Neuron (in vitro differentiated cells): ENCODE measurements around the gene MXRA7.
"Not testable (repeated sequence)": the region's sequence is repeated elsewhere in the genome, so short reads cannot be mapped to it uniquely, and the experiment has no call there.

Experiments used
- H2AFZ ChIP-seq: one replicate; pipeline ENCODE4 v1.6.1; 2013; ENCODE audit warnings: low read depth, mild to moderate bottlenecking, inconsistent platforms, low read length, moderate library complexity
- H3K27me3 ChIP-seq: one replicate; pipeline ENCODE4 v1.6.1; 2013; ENCODE audit warnings: low read length; ENCODE audit not compliant: insufficient read depth
- H3K36me3 ChIP-seq: one replicate; pipeline ENCODE4 v1.6.1; 2013; ENCODE audit warnings: low read length; ENCODE audit not compliant: insufficient read depth
- H3K4me1 ChIP-seq: one replicate; pipeline ENCODE4 v1.6.1; 2013; ENCODE audit warnings: low read length; ENCODE audit not compliant: insufficient read depth
- H3K4me3 ChIP-seq: 2 replicates; pipeline ENCODE4 v1.5.1; 2013; ENCODE audit warnings: mild to moderate bottlenecking, low read length, moderate library complexity
- H3K9me3 ChIP-seq: one replicate; pipeline ENCODE4 v1.6.1; 2013; ENCODE audit warnings: low read length

MXRA7 gene

DNA sequence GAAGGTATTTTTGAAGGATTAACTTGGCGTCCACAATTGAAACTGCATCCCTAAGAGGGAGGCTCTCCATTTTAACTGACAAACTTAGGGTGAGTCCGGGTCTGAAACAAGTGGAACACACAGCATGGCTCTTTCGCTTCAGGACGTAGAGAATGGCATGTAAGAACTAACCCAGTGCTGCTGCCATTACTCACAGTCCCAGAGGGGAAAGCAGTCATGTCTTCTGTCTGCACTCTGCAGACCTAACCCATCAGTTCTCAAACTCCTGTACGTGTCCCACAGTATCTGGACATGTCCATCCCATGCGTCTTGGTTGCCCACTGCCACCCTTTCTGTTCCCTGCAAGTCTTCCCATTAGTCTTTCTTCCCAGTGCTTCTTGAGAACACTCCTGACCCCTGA, 67.8 kb downstream of the MXRA7 start:
- Histone ChIP-seq H3K36me3 (no peaks in the 10 kb centered on the region), H3K4me3 (no peak overlapping the region), H3K27me3 (no peaks in the 10 kb centered on the region), H3K4me1 (peaks cover 6% of the 10 kb centered on the region), H3K9me3 (no peaks in the 10 kb centered on the region), H2AFZ (no peak overlapping the region)

DNA sequence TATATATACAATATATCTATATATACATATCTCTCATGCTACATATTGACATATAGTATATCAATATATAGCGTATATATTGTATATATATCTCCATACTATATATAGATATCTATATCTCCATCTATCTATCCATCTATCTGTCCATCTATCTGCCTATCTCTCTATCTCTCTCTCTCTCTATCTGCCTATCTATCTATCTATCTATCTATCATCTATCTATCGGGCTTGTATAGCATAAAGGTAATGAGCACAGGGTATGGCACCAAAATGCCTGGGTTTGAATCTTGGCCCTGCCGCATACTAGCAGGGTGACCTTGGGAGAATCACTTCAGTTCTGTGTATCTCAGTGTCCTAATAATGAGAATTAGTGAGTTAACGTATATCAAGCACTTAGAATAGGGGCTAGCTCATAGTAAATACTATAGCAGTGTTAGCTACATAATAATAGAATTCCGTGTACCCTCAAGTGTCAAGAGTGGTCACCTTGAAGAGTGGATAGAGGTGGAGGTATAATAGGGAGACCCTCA, 68.7 kb downstream of the MXRA7 start:
- H3K4me1 ChIP-seq, result peaks cover 14% of the 10 kb centered on the region
- H3K36me3 ChIP-seq, result no peaks in the 10 kb centered on the region
- no peaks in the 10 kb centered on the region for H3K9me3 ChIP-seq
- no peak overlapping the region for H2AFZ ChIP-seq
- H3K4me3 ChIP-seq, result no peak overlapping the region
- H3K27me3 ChIP-seq, result no peaks in the 10 kb centered on the region

DNA sequence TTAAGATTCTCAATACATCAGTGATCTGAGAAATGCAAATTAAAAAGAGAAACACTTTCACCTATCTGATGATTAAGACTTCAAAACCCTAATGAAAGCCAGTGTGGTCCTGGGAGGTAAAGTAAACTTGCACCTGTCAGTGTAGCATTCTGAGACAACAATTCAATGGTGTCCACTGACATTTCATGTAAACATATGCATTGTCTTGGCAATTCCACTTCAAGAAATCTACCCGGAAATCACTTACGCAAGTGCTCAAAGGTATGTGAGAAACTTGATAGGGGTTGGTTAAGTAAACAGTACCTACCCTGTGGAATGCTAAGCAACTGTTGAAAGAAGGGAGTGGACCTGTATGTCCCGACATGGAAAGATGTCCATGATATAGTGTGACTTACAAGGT, 69.3 kb downstream of the MXRA7 start:
- Histone ChIP-seq H3K4me3 (no peak overlapping the region), H2AFZ (no peak overlapping the region), H3K9me3 (no peaks in the 10 kb centered on the region), H3K4me1 (peaks cover 14% of the 10 kb centered on the region), H3K36me3 (no peaks in the 10 kb centered on the region), H3K27me3 (no peaks in the 10 kb centered on the region)

DNA sequence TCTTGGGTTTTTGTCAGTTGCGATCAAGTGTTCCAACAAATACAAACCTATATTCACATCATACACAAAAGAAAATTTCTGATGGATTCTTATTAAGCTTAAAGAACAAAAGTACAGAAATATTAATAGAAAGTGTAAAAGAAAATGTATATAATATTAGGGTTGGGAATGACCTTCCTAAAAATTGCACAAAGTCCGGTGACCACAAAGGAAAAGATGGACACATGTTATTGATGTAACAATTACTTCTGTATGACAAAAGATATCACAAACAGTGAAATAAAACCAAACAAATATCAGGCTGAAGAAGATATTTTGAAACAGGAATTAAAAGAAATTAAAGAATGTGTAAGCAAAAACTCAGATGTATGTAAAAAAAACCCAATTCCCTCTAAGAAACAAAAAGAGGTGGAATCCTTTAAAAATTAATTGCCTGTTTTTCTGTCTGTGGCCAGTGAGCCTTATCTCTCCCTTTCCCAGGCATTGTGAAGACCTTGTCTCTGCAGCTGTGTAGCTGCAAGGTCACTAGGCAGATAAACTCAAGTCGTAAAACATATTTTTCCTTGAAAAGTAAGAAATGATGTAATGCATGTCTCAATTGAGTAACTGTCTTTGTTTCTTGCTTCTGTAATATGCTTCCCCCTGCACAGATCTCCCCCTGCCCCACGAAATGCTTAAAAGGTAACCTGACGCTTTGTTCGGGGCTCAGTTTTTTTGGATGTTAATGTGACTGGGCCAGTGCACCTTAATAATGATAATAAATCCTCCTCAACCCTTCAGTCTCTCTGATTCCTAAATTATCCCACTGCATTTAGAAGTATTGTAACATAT, 70.0 kb downstream of the MXRA7 start:
- no peak overlapping the region for H3K4me3 ChIP-seq
- no peaks in the 10 kb centered on the region for H3K27me3 ChIP-seq
- no peaks in the 10 kb centered on the region for H3K36me3 ChIP-seq
- no peak overlapping the region for H2AFZ ChIP-seq
- peaks cover 21% of the 10 kb centered on the region for H3K4me1 ChIP-seq
- H3K9me3 ChIP-seq, result no peaks in the 10 kb centered on the region

DNA sequence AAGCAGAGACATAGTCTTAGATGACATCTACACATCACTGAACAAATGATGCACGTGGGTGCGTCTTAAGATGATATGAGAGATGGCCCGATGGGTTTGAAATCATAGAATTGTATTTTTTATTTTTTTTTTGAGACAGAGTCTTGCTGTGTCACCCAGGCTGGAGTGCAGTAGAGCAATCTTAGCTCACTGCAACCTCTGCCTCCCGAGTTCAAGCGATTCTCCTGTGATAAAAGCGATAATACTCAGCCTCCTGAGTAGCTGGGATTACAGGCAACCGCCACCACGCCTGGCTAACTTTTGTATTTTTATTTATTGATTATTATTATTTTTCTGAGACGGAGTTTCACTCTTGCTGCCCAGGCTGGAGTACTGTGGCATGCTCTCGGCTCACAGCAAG, 72.5 kb downstream of the MXRA7 start:
- Histone ChIP-seq H2AFZ (no peak overlapping the region), H3K27me3 (no peaks in the 10 kb centered on the region), H3K9me3 (no peaks in the 10 kb centered on the region), H3K36me3 (no peaks in the 10 kb centered on the region), H3K4me3 (no peak overlapping the region), H3K4me1 (peaks cover 21% of the 10 kb centered on the region)

DNA sequence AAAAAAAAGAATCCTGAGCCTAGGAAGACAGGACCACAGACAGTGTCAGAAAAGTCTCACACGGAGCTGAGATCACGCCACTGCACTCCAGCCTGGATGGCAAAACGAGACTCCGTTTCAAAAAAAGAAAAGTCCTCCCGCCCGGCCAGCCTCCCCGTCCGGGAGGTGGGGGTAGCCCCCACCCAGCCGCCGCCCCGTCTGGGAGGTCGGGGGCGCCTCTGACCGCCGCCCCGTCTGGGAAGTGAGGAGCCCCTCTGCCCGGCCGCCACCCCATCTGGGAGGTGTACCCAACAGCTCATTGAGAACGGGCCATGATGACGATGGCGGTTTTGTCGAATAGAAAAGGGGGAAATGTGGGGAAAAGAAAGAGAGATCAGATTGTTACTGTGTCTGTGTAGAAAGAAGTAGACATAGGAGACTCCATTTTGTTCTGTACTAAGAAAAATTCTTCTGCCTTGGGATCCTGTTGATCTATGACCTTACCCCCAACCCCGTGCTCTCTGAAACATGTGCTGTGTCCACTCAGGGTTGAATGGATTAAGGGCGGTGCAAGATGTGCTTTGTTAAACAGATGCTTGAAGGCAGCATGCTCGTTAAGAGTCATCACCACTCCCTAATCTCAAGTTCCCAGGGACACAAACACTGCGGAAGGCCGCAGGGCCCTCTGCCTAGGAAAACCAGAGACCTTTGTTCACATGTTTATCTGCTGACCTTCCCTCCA, 74.1 kb downstream of the MXRA7 start:
- not testable (repeated sequence) for H3K4me3 ChIP-seq, H3K36me3 ChIP-seq, H3K9me3 ChIP-seq, H3K27me3 ChIP-seq, H2AFZ ChIP-seq
- H3K4me1 ChIP-seq, result peaks cover 26% of the 10 kb centered on the region

DNA sequence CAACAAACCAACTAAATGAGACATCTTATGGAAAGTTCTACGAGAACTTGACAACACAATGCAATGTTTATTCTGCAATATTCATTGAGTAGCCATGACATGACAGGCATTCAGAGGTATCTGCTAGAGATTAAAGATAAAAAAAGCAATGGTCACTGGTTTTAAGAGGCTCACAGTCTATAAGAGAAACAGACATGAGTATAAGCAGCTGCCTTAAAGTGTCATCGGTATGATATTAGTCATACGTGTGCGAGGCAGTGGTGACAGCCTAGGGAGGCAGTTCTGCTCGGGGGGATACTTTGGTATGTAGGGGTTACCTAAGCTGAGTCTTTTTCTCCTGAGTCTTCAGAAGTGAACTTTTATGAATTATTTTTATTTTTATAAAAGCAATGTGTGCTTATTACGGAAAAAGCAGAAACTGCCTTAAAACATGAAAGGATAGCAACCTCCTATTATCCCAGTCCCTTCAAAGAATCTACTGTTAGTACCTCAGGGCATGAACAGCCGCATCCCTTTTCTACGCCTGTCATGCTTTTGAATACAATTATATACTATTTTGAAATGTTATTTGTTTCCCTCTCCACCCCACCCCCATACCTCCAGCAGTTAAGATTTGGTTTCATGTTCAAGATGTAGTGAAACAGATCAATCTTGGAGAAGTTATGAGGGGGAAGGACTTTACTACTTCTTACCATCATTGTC, 75.0 kb downstream of the MXRA7 start:
- Histone ChIP-seq H3K4me3 (no peak overlapping the region), H3K4me1 (peaks cover 26% of the 10 kb centered on the region), H3K27me3 (no peaks in the 10 kb centered on the region)

DNA sequence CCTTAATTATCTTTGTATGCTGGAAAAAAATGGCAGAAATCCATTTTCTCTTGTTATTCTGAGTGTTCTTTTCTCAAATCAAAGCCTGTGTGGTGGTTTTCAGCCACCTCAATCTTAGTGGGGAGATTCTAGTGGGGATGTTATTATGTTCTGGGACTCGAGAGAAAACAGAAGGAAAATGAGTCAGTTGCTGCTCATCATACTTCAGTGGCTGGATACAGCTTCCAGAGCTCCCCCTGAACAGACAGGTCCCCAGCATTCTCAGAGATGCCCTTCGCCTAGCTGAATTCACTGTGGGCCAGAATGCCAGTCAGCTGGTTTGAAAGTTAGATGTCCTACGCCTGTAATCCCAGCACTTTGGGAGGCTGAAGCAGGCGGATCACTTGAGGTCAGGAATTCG, 75.7 kb downstream of the MXRA7 start:
- H3K36me3 ChIP-seq, result no peaks in the 10 kb centered on the region
- H2AFZ ChIP-seq, result no peak overlapping the region
- H3K4me3 ChIP-seq, result no peak overlapping the region
- peaks cover 32% of the 10 kb centered on the region for H3K4me1 ChIP-seq
- no peaks in the 10 kb centered on the region for H3K9me3 ChIP-seq
- no peaks in the 10 kb centered on the region for H3K27me3 ChIP-seq

More for the DNA sequence above, 75.0 kb downstream of the MXRA7 start:
- Histone ChIP-seq H2AFZ (no peak overlapping the region), H3K36me3 (no peaks in the 10 kb centered on the region), H3K9me3 (no peaks in the 10 kb centered on the region)

- Histone ChIP-seq H3K36me3 (no peaks in the 10 kb centered on the region), H3K4me1 (peaks cover 42% of the 10 kb centered on the region), H3K4me3 (no peak overlapping the region), H2AFZ (no peak overlapping the region), H3K27me3 (no peaks in the 10 kb centered on the region), H3K9me3 (no peaks in the 10 kb centered on the region)
These were observed 77.0 kb downstream of the MXRA7 start for GRCh38 chr17:76633628-76634328.

DNA sequence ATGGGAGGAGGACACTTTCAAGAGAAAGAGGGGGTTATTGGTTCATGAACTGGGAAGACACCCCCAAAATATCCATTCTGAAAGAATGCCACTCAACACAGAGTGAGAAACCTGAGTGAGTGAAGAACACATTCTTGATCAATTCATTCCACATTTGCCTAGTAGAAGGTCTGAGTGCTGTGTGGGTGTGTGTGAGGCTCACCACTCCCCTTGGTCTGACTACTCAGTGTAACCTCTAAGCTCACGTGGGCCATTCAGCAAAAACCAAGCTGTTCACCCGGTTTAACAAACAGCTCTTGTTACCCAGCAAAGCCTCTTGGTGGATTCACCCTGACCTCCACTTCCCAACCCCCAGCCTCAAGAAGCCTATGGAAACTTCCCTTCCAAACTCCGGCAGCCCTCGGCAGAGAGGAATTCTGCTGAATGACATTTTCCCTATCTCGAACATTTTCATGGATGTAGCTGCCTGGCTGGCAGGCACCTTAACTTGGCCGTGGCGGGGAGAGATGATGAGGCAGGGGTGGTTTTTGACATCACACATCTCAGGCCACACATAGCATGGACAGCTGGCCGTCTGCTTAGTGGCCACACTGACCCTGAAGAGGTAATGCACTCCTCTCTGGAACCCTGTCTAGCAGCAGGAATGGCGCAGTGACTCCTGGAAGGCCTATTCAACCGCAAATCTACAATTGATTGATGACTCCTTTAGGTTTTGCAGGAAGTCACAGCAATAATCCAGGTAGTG, 78.8 kb downstream of the MXRA7 start:
- H3K4me3 ChIP-seq, result no peak overlapping the region
- peaks cover 31% of the 10 kb centered on the region for H3K4me1 ChIP-seq
- no peaks in the 10 kb centered on the region for H3K9me3 ChIP-seq
- H3K36me3 ChIP-seq, result no peaks in the 10 kb centered on the region
- no peaks in the 10 kb centered on the region for H3K27me3 ChIP-seq
- H2AFZ ChIP-seq, result no peak overlapping the region

DNA sequence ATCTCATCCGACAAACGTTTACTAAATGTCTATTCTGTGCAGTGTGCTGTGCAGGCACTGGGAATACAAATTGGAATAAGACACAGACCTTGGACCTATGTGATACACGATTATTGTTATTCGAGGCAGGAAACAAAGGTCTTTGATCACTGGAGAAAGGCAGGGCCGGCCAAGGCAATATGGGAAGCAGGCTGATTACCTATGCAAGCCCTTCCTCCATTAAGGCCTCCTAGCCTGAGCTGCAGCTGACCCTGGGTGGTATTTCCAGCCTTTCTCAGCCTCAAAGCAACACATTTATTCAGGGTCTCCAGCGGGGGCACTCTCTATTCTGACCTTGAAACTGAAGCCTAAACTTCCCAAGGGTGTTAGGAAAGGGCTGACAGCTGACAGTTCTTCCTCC, 80.6 kb downstream of the MXRA7 start:
- H2AFZ ChIP-seq, result no peak overlapping the region
- no peak overlapping the region for H3K4me3 ChIP-seq
- H3K9me3 ChIP-seq, result no peaks in the 10 kb centered on the region
- H3K4me1 ChIP-seq, result peaks cover 25% of the 10 kb centered on the region
- no peaks in the 10 kb centered on the region for H3K36me3 ChIP-seq
- H3K27me3 ChIP-seq, result no peaks in the 10 kb centered on the region
